ENCODE measurements around the gene SUSD1.

The SUSD1 gene

GRCh38 chr9:112037281-112038016 is 137.6 kb downstream of the SUSD1 start:
- no peak for DNase-seq

- no peak for DNase-seq
Measured at GRCh38 chr9:112035166-112035826, 139.8 kb downstream of the SUSD1 start.

- no peak for DNase-seq
Measured at GRCh38 chr9:112034216-112034611, 140.9 kb downstream of the SUSD1 start.

- DNase-seq, result no peak
Measured at GRCh38 chr9:112033237-112034215, 141.6 kb downstream of the SUSD1 start.

GRCh38 chr9:112032743-112033142 is 142.4 kb downstream of the SUSD1 start:
- DNase-seq, result no peak

GRCh38 chr9:112032009-112032408 is 143.1 kb downstream of the SUSD1 start:
- no peak for DNase-seq

GRCh38 chr9:112031400-112031799 is 143.7 kb downstream of the SUSD1 start:
- no peak for DNase-seq

- DNase-seq, result no peak
Measured at GRCh38 chr9:112029921-112030444, 145.1 kb downstream of the SUSD1 start.

GRCh38 chr9:112028242-112029221 is 146.6 kb downstream of the SUSD1 start:
- DNase-seq, result no peak

- no peak for DNase-seq
Measured at GRCh38 chr9:112025850-112026249, 149.2 kb downstream of the SUSD1 start.

GRCh38 chr9:112021742-112022141 is 153.4 kb downstream of the SUSD1 start:
- no peak for DNase-seq

GRCh38 chr9:112020680-112021596 is 154.2 kb downstream of the SUSD1 start:
- no peak for DNase-seq

- DNase-seq, result no peak
Measured at GRCh38 chr9:112017878-112018277, 157.2 kb downstream of the SUSD1 start.

- no peak for DNase-seq
Measured at GRCh38 chr9:112015736-112016135, 159.4 kb downstream of the SUSD1 start.

GRCh38 chr9:112015149-112015548 is 159.9 kb downstream of the SUSD1 start:
- no peak for DNase-seq

- no peak for DNase-seq
Measured at GRCh38 chr9:112013266-112013665, 161.8 kb downstream of the SUSD1 start.

- peak; percentile 71 for DNase-seq
Measured at GRCh38 chr9:112012026-112012902, 162.8 kb downstream of the SUSD1 start.

GRCh38 chr9:112011051-112011620 is 164.0 kb downstream of the SUSD1 start:
- DNase-seq, result no peak

GRCh38 chr9:112010537-112010936 is 164.6 kb downstream of the SUSD1 start:
- no peak for DNase-seq

All from T1000 (cell line).